ENCODE measurements around the gene ADA.
A peak's percentile ranks its signal among the peaks of the same experiment; 100 is the strongest.

Gene ADA

DNA sequence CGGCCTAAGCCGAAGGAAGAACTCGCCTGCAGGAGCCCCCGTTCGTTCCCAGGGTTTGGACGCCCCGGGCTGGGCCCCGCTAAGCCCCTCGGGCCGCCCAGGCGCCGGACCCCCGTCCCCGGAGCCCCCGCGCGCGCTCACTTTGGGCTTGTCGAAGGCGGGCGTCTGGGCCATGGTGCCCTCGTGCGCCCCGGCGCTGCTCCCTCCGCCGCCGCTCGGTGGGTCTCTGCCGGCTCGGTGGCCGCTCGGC is 140 bp downstream of the ADA start:
- Histone ChIP-seq H3K9ac (peak overlapping the region; percentile 85 to 95 (median 92)), H3K27ac (peak overlapping the region; percentile 62 to 98 (median 92))

DNA sequence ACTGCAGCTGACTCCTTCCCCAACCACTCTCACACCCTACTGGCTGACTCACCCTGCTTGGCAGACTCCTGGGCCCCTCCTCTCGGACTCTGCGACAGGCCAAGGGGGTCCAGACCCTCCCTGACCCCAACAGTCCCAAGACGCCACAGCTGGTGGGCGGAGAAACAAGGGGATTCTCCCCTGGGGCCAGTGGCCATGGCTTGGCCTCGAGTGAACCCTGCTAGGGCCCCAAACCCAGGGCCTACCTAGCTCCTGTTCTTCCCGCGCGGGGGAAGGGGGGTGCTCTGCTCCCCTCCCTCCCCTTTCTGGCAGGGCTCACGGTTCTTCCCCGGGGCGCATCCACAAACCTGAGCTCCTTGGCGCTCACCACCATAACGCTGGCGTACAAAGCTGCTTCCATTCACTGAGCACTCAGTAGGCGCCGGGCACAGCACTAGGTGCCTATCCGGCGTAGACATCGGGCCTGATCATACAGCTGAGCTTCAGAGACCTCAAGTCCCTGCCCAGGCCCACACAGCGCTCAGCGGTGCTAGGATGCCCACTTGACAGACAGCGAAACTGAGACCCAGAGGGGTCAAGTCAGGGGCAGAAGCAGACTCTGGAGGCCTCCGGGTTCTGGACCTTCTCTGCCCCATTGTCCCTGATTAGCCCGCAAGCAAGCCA is 597 bp downstream of the ADA start:
- Histone ChIP-seq H3K9me3 (replicated peaks in 1 of 11) (peaks cover 0 to 10% (median 0%) of the 10 kb centered on the region in 11 experiments; a peak in 4 of 22 replicates), H3K4me1 (peaks cover 67 to 73% (median 71%) of the 10 kb centered on the region in 10 experiments), H3K4me2 (peak overlapping the region; percentile 92 to 100 (median 98)), H3K27me3 (no peaks in the 10 kb centered on the region), H3K27ac (peak overlapping the region; percentile 62 to 98 (median 92)), H3K9ac (peak overlapping the region; percentile 85 to 95 (median 92)), H3K4me3 (peak overlapping the region; percentile 77 to 93 (median 88)), H3K36me3 (peaks cover 0 to 5% (median 0%) of the 10 kb centered on the region in 11 experiments; a peak in 3 of 22 replicates), H4K20me1 (peaks cover 0 to 15% (median 0%) of the 10 kb centered on the region in 11 experiments; a peak in 3 of 22 replicates)
- no peak for TF ChIP-seq Cebpa-rat (IDR thresholded peaks at IDR 0.05)

More for the DNA sequence above, 140 bp downstream of the ADA start:
- no peak for TF ChIP-seq Cebpa-rat (IDR thresholded peaks at IDR 0.05)
- peak overlapping the region; percentile 92 to 100 (median 98) for H3K4me2 ChIP-seq
- peak overlapping the region; percentile 77 to 93 (median 88) for H3K4me3 ChIP-seq
- H4K20me1 ChIP-seq, result peaks cover 0 to 15% (median 0%) of the 10 kb centered on the region in 11 experiments; a peak in 3 of 22 replicates
- H3K27me3 ChIP-seq, result no peaks in the 10 kb centered on the region
- peaks cover 0 to 10% (median 0%) of the 10 kb centered on the region in 11 experiments; a peak in 4 of 22 replicates for H3K9me3 ChIP-seq (replicated peaks in 1 of 11)
- H3K4me1 ChIP-seq, result peaks cover 67 to 73% (median 71%) of the 10 kb centered on the region in 10 experiments
- peaks cover 0 to 5% (median 0%) of the 10 kb centered on the region in 11 experiments; a peak in 3 of 22 replicates for H3K36me3 ChIP-seq

DNA sequence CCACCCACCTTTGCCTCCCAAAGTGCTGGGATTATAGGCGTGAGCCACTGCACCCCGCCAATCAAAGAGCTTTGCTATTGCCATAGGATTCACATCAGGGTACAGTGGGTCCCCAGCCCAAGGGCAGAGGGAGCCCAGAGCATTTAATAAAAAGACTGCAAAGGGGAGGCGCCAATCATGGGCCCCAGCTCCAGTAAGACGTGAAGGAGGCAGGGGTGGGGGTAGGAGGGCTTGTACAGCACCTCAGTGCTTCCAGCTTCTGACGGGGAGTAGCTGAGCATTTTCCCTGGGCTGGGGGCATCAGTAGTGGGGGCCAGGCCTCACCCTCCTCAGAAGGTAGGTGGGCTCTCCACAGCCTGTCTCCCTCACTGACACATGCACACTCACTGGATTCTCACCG is 1.5 kb downstream of the ADA start:
- no peak for TF ChIP-seq Cebpa-rat (IDR thresholded peaks at IDR 0.05)
- Histone ChIP-seq H3K4me2 (peak overlapping the region; percentile 92 to 100 (median 98)), H3K27ac (peak overlapping the region in 10 of 11 experiments; percentile 9 to 98 (median 92); a peak in 18 of 22 replicates), H3K9ac (peak overlapping the region; percentile 85 to 95 (median 92)), H3K4me3 (peak overlapping the region; percentile 77 to 93 (median 88)), H3K9me3 (replicated peaks in 1 of 11) (peaks cover 0 to 10% (median 0%) of the 10 kb centered on the region in 11 experiments; a peak in 4 of 22 replicates), H3K27me3 (no peaks in the 10 kb centered on the region), H4K20me1 (peaks cover 0 to 15% (median 0%) of the 10 kb centered on the region in 11 experiments; a peak in 3 of 22 replicates), H3K36me3 (peaks cover 0 to 5% (median 0%) of the 10 kb centered on the region in 11 experiments; a peak in 3 of 22 replicates), H3K4me1 (peaks cover 70 to 74% (median 72%) of the 10 kb centered on the region in 10 experiments)

DNA sequence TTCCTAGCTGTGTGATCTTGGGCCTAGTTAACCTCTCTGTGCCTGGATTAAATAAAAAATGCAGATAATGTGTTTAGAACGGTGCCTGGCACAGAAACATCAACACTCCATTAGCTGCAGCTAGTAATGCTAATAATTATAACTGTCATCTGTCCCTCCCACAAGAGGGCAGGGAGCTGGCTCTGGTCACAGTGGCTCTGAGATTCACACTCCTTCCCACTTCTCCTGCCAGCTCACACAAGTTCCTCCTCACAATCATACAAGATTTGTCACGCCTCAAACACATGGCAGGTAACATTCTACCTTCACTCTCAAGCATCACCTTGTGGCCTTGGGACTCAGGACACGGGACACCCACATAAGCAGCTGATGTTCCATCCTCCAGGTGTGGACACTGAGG is 2.4 kb downstream of the ADA start:
- Histone ChIP-seq H3K27ac (peak overlapping the region in 9 of 11 experiments; percentile 90 to 98 (median 95); a peak in 18 of 22 replicates), H3K4me3 (peak overlapping the region; percentile 77 to 93 (median 88); a peak in 16 of 20 replicates), H3K36me3 (peaks cover 0 to 5% (median 0%) of the 10 kb centered on the region in 11 experiments; a peak in 3 of 22 replicates), H3K9ac (peak overlapping the region; percentile 40 to 95 (median 92); a peak in 17 of 22 replicates), H3K9me3 (replicated peaks in 1 of 11) (peaks cover 0 to 3% (median 0%) of the 10 kb centered on the region in 11 experiments; a peak in 1 of 22 replicates), H3K4me1 (peaks cover 78 to 82% (median 81%) of the 10 kb centered on the region in 10 experiments), H4K20me1 (peaks cover 0 to 15% (median 0%) of the 10 kb centered on the region in 11 experiments; a peak in 3 of 22 replicates), H3K27me3 (no peaks in the 10 kb centered on the region), H3K4me2 (peak overlapping the region; percentile 92 to 100 (median 98))
- no peak for TF ChIP-seq Cebpa-rat (IDR thresholded peaks at IDR 0.05)

DNA sequence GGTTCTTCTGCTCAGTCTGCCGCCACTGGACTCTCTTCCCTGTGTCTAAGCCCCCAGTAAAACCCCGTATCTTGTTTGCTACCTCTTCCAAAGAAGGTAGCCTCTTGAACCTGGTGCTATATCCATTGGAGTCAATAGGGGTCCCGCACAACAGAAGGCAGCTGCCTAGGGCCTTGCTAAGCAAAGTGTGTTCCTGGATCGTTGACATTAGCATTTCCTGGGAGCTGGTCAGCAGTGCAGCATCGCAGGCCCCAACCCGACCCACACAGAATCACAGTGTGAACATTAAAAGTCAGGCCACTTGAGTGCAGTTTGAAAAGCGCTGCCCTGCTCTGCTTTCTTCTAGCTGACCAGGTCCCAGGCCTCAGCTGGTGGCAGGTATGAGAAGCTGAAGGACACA is 2.9 kb downstream of the ADA start:
- Histone ChIP-seq H3K9me3 (replicated peaks in 1 of 11) (no peaks in the 10 kb centered on the region), H3K36me3 (peaks cover 0 to 5% (median 0%) of the 10 kb centered on the region in 11 experiments; a peak in 3 of 22 replicates), H3K9ac (peak overlapping the region; percentile 40 to 95 (median 92); a peak in 17 of 22 replicates), H4K20me1 (peaks cover 0 to 15% (median 0%) of the 10 kb centered on the region in 11 experiments; a peak in 3 of 22 replicates), H3K27ac (peak overlapping the region in 9 of 11 experiments; percentile 90 to 98 (median 95); a peak in 18 of 22 replicates), H3K4me1 (peaks cover 82 to 85% (median 84%) of the 10 kb centered on the region in 10 experiments), H3K4me2 (peak overlapping the region; percentile 92 to 100 (median 98)), H3K4me3 (peak overlapping the region in 9 of 10 experiments; percentile 77 to 93 (median 86); a peak in 10 of 20 replicates), H3K27me3 (no peaks in the 10 kb centered on the region)
- TF ChIP-seq Cebpa-rat (IDR thresholded peaks at IDR 0.05), result no peak

DNA sequence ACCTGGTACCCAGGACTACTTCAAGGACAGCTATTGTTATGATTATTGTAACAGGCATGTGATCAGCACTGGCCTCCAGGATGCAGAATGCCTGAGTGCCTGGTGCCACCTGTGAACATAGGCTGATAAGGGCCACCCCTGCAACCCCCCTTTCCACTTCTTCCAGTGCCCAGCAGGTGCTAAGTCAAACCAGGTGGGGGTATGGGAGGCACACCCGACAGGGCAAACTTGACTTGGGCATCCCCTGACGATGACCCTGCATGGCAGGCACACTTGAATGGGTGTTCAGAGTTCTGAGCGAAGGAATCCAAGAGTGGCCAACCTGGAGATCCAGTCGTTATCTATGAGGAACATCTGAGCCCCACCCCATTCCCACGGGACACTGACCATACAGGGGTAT is 3.4 kb downstream of the ADA start:
- Histone ChIP-seq H3K9ac (peak overlapping the region; percentile 40 to 95 (median 92); a peak in 15 of 22 replicates), H3K4me1 (peaks cover 82 to 85% (median 84%) of the 10 kb centered on the region in 10 experiments)

DNA sequence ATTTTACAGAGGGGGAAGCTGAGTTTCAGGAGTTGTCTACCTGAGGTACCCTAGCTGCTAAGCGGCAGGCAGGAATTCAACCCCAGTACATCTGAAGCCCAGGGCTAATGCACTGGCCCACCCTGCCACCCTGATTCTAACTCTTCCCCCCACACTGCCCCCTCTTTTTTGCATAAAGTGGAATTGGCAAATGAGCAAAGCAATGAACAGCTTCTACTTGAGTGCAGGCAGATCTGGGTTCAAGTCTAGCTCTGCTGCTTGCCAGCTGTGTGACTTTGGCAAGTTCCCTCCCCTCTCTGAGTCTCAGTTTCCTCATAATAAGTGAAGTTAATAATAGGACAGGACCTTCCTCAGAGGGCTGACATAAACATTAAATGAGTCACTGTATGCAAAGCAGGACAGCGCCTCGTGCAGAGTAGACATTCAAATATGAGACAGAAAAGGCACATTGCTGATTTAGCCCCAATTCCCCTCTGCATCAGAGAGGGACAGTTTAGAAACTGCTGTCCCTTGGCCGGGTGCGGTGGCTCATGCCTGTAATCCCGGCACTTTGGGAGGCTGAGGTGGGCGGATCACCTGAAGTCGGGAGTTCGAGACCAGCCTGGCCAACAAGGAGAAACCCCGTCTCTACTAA is 4.7 kb downstream of the ADA start:
- Histone ChIP-seq H3K4me1 (peaks cover 92 to 95% (median 94%) of the 10 kb centered on the region in 10 experiments), H3K27ac (peak overlapping the region; percentile 55 to 98 (median 94)), H3K27me3 (no peaks in the 10 kb centered on the region), H4K20me1 (peaks cover 0 to 15% (median 0%) of the 10 kb centered on the region in 11 experiments; a peak in 5 of 22 replicates), H3K9me3 (replicated peaks in 1 of 11) (no peaks in the 10 kb centered on the region), H3K4me3 (peak overlapping the region in 9 of 10 experiments; percentile 4 to 77 (median 22); a peak in 11 of 20 replicates), H3K9ac (peak overlapping the region; percentile 64 to 95 (median 89)), H3K36me3 (peaks cover 0 to 5% (median 0%) of the 10 kb centered on the region in 11 experiments; a peak in 3 of 22 replicates), H3K4me2 (peak overlapping the region; percentile 92 to 100 (median 98))
- no peak for TF ChIP-seq Cebpa-rat (IDR thresholded peaks at IDR 0.05)

More for the DNA sequence above, 3.4 kb downstream of the ADA start:
- no peaks in the 10 kb centered on the region for H3K27me3 ChIP-seq
- TF ChIP-seq Cebpa-rat (IDR thresholded peaks at IDR 0.05), result no peak
- H3K4me2 ChIP-seq, result peak overlapping the region; percentile 92 to 100 (median 98)
- no peaks in the 10 kb centered on the region for H3K9me3 ChIP-seq (replicated peaks in 1 of 11)
- H3K27ac ChIP-seq, result peak overlapping the region; percentile 3 to 98 (median 94); a peak in 18 of 22 replicates
- peak overlapping the region in 5 of 10 experiments; percentile 9 to 93 (median 83); a peak in 4 of 20 replicates for H3K4me3 ChIP-seq
- H4K20me1 ChIP-seq, result peaks cover 0 to 15% (median 0%) of the 10 kb centered on the region in 11 experiments; a peak in 3 of 22 replicates
- peaks cover 0 to 5% (median 0%) of the 10 kb centered on the region in 11 experiments; a peak in 3 of 22 replicates for H3K36me3 ChIP-seq

DNA sequence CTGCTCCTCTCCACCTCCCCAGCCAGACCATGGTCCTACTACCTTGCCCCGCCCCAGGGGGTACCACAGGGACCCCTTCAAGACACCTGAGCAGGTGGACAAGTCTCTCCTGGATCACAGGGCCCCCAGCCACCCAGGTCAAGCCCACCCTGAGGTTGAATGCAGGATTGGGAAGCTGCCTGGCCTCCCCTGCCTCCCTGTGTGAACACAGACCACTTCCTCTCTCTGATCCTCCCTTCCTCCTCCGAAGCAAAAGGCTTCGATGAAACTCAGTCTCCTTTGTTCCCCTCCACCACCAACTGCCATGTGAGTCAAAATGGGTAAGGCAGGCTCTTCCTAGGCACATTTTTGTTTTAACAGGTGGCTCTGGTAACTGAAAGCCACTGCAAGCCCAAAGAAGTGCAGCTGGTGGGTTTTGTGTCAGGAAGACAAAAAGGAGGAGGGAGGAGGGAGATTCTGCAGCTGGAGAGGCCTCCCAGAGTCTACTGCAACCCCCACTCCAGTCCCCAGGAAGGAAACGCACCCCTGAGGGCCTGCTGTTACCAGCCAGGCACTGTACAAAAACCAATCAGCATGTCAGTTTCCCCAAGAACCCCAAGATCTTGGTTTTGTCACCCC is 5.4 kb downstream of the ADA start:
- H4K20me1 ChIP-seq, result peaks cover 0 to 15% (median 0%) of the 10 kb centered on the region in 11 experiments; a peak in 5 of 22 replicates
- peaks cover 0 to 8% (median 1%) of the 10 kb centered on the region in 11 experiments; a peak in 10 of 22 replicates for H3K36me3 ChIP-seq
- no peaks in the 10 kb centered on the region for H3K27me3 ChIP-seq
- H3K4me3 ChIP-seq, result peak overlapping the region; percentile 4 to 49 (median 21); a peak in 11 of 20 replicates
- peak overlapping the region; percentile 92 to 100 (median 98) for H3K4me2 ChIP-seq
- H3K27ac ChIP-seq, result peak overlapping the region; percentile 55 to 98 (median 94)
- peak in 1 of 11 experiments; percentile 23; a peak in 1 of 22 replicates for TF ChIP-seq Cebpa-rat (IDR thresholded peaks at IDR 0.05)
- H3K9me3 ChIP-seq (replicated peaks in 1 of 11), result peaks cover 0 to under 1% (median 0%) of the 10 kb centered on the region in 11 experiments; a peak in 1 of 22 replicates
- peaks cover 98 to 100% (median 100%) of the 10 kb centered on the region in 10 experiments for H3K4me1 ChIP-seq
- H3K9ac ChIP-seq, result peak overlapping the region; percentile 53 to 95 (median 83); a peak in 21 of 22 replicates

All from BLaER1 treated with 17β-estradiol and CSF1 and Interleukin-3, amounts not matched to agents 10 nM and 100 nM (cell line).